ENCODE results near the gene PAK5.

The PAK5 gene

DNA sequence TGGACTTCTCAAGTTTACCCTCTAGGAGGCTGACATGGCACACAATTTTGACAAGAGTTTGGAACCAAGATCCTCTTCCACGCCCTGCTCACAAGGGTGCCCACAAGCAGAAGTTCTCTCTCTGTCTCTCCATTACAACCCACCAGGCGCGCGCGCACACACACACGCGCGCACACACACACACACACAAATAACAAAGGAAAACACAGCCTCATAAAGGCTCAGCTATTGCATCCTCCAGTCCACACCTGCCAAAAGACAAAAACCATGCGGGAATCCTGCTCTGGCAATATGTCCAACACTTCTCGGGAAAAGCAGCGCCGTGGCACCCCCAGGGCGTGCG is 870 bp downstream of the PAK5 start:
- TF ChIP-seq EZH2phosphoT487 (IDR thresholded peaks at IDR 0.05; ENCODE audit: low read length) (no peak), CTCF (IDR thresholded peaks at IDR 0.05; ENCODE audit: low read length) (no peak), EZH2 (optimal IDR thresholded peaks at IDR 0.05; ENCODE audit: low read depth, low read length) (no peak)
- Histone ChIP-seq H4K20me1 (ENCODE audit: insufficient read depth, low read length) (no peaks in the 10 kb centered on the region), H3K79me2 (ENCODE audit: low read length) (no peaks in the 10 kb centered on the region), H3K27me3 (replicated peaks; ENCODE audit: insufficient read depth, low read length) (no peaks in the 10 kb centered on the region), H3K9me3 (replicated peaks; ENCODE audit: insufficient read depth, low read length) (no peaks in the 10 kb centered on the region), H3K4me2 (ENCODE audit: low read depth, low read length) (peak overlapping the region; percentile 70; the same call in 1 of the 2 replicates), H2AFZ (ENCODE audit: low read length) (peak overlapping the region; percentile 53), H3K36me3 (replicated peaks; ENCODE audit: insufficient read depth, low read length) (no peaks in the 10 kb centered on the region), H3K4me3 (ENCODE audit: low read length) (peak overlapping the region; percentile 80), H3F3A (ENCODE audit: insufficient read depth, low read length) (no peaks in the 10 kb centered on the region), H3K4me1 (ENCODE audit: low read length) (0 out of 2 replicates have a peak, but pooled peaks cover 4% of the 10 kb centered on the region), H3K27ac (ENCODE audit: low read length) (no peak overlapping the region), H3K9ac (ENCODE audit: low read length) (no peak overlapping the region), H3K9me2 (replicated peaks; ENCODE audit: insufficient read depth, low read length) (no peaks in the 10 kb centered on the region)
- DNase-seq = no peak

GRCh38 chr20:9837634-9838033 is 1.2 kb downstream of the PAK5 start:
- Histone ChIP-seq H3K27ac (ENCODE audit: low read length) (no peak overlapping the region), H3K9me2 (replicated peaks; ENCODE audit: insufficient read depth, low read length) (no peaks in the 10 kb centered on the region), H3K4me2 (ENCODE audit: low read depth, low read length) (peak overlapping the region; percentile 70; the same call in 1 of the 2 replicates)

GRCh38 chr20:9835302-9835701 is 3.6 kb downstream of the PAK5 start:
- Histone ChIP-seq H3K79me2 (ENCODE audit: low read length) (no peaks in the 10 kb centered on the region), H2AFZ (ENCODE audit: low read length) (no peak overlapping the region), H3K4me2 (ENCODE audit: low read depth, low read length) (no peak overlapping the region), H3K36me3 (replicated peaks; ENCODE audit: insufficient read depth, low read length) (no peaks in the 10 kb centered on the region), H3K9me2 (replicated peaks; ENCODE audit: insufficient read depth, low read length) (no peaks in the 10 kb centered on the region), H3K4me3 (ENCODE audit: low read length) (no peak overlapping the region), H3K27ac (ENCODE audit: low read length) (no peak overlapping the region), H4K20me1 (ENCODE audit: insufficient read depth, low read length) (no peaks in the 10 kb centered on the region), H3K4me1 (ENCODE audit: low read length) (0 out of 2 replicates have a peak, but pooled peaks cover 4% of the 10 kb centered on the region), H3K9me3 (replicated peaks; ENCODE audit: insufficient read depth, low read length) (no peaks in the 10 kb centered on the region), H3K27me3 (replicated peaks; ENCODE audit: insufficient read depth, low read length) (no peaks in the 10 kb centered on the region), H3K9ac (ENCODE audit: low read length) (no peak overlapping the region), H3F3A (ENCODE audit: insufficient read depth, low read length) (no peaks in the 10 kb centered on the region)
- TF ChIP-seq EZH2phosphoT487 (IDR thresholded peaks at IDR 0.05; ENCODE audit: low read length) = no peak
- no peak for TF ChIP-seq CTCF (IDR thresholded peaks at IDR 0.05; ENCODE audit: low read length)
- TF ChIP-seq EZH2 (optimal IDR thresholded peaks at IDR 0.05; ENCODE audit: low read depth, low read length) = no peak
- DNase-seq = no peak

More at GRCh38 chr20:9837634-9838033, 1.2 kb downstream of the PAK5 start:
- H3K36me3 ChIP-seq (replicated peaks; ENCODE audit: insufficient read depth, low read length) = no peaks in the 10 kb centered on the region
- H3K27me3 ChIP-seq (replicated peaks; ENCODE audit: insufficient read depth, low read length) = no peaks in the 10 kb centered on the region
- peak overlapping the region; percentile 53; the same call in 1 of the 2 replicates for H2AFZ ChIP-seq (ENCODE audit: low read length)
- no peak for DNase-seq
- H3F3A ChIP-seq (ENCODE audit: insufficient read depth, low read length) = no peaks in the 10 kb centered on the region
- H3K79me2 ChIP-seq (ENCODE audit: low read length) = no peaks in the 10 kb centered on the region
- no peak overlapping the region for H3K9ac ChIP-seq (ENCODE audit: low read length)
- 0 out of 2 replicates have a peak, but pooled peaks cover 4% of the 10 kb centered on the region for H3K4me1 ChIP-seq (ENCODE audit: low read length)
- H3K4me3 ChIP-seq (ENCODE audit: low read length) = no peak overlapping the region
- no peaks in the 10 kb centered on the region for H3K9me3 ChIP-seq (replicated peaks; ENCODE audit: insufficient read depth, low read length)
- TF ChIP-seq EZH2phosphoT487 (IDR thresholded peaks at IDR 0.05; ENCODE audit: low read length) (no peak), EZH2 (optimal IDR thresholded peaks at IDR 0.05; ENCODE audit: low read depth, low read length) (no peak), CTCF (IDR thresholded peaks at IDR 0.05; ENCODE audit: low read length) (no peak)
- H4K20me1 ChIP-seq (ENCODE audit: insufficient read depth, low read length) = no peaks in the 10 kb centered on the region
